ENCODE results near the gene NOC2L. TPM values are rescaled to one million over a fixed set of nuclear protein-coding genes. Genes with fewer than 3 reads are reported as not detected.

The NOC2L gene
- total RNA-seq, 1 donor from 2014 or later, result 180 TPM

GRCh38 chr1:967466-968343 lies 8.6 kb upstream of the NOC2L start:
- Mint-ChIP-seq H3K4me1 (ENCODE audit: low read depth) (no peaks in the 10 kb centered on the region), H3K4me3 (no peak overlapping the region), H3K36me3 (ENCODE audit: low read depth) (no peaks in the 10 kb centered on the region), H3K9me3 (no peaks in the 10 kb centered on the region), H3K27me3 (ENCODE audit: insufficient read depth) (peaks cover 4% of the 10 kb centered on the region), H3K27ac (no peak overlapping the region)
- intact Hi-C loops (cut with micrococcal nuclease), result loop anchor here (1.0 kb wide), 1 partner anchor 8 kb away; the partner anchor contains the start of gene NOC2L
- no peak for DNase-seq (ENCODE audit: low spot score)

GRCh38 chr1:966704-967300 lies 7.7 kb upstream of the NOC2L start:
- peak overlapping the region; percentile 44 for H3K27ac Mint-ChIP-seq

GRCh38 chr1:966135-966703 lies 7.2 kb upstream of the NOC2L start, which contains the start of gene PLEKHN1:
Gene PLEKHN1 (plus strand): TSS chr1:966482. CDS start chr1:966532, 50 bp downstream.
- intact Hi-C loops (cut with micrococcal nuclease), result no loop called here

More at GRCh38 chr1:966704-967300, 7.7 kb upstream of the NOC2L start:
- Mint-ChIP-seq H3K4me3 (peak overlapping the region; percentile 76), H3K36me3 (ENCODE audit: low read depth) (no peaks in the 10 kb centered on the region), H3K4me1 (ENCODE audit: low read depth) (no peaks in the 10 kb centered on the region), H3K9me3 (no peaks in the 10 kb centered on the region), H3K27me3 (ENCODE audit: insufficient read depth) (peaks cover 4% of the 10 kb centered on the region)
- intact Hi-C loops (cut with micrococcal nuclease), result loop anchor here (1.0 kb wide), 1 partner anchor 8 kb away; the partner anchor contains the start of gene NOC2L
- DNase-seq (ENCODE audit: low spot score), result peak; percentile 68

GRCh38 chr1:965526-966134 lies 6.6 kb upstream of the NOC2L start:
- intact Hi-C loops (cut with micrococcal nuclease), result no loop called here
- Mint-ChIP-seq H3K27ac (peak overlapping the region; percentile 29), H3K4me3 (no peak overlapping the region), H3K9me3 (no peaks in the 10 kb centered on the region), H3K27me3 (ENCODE audit: insufficient read depth) (peaks cover 4% of the 10 kb centered on the region), H3K4me1 (ENCODE audit: low read depth) (no peaks in the 10 kb centered on the region), H3K36me3 (ENCODE audit: low read depth) (no peaks in the 10 kb centered on the region)
- DNase-seq (ENCODE audit: low spot score), result no peak

More at GRCh38 chr1:966135-966703, 7.2 kb upstream of the NOC2L start, which contains the start of gene PLEKHN1:
- peak within 1 kb of the TSS; percentile 76 for H3K4me3 Mint-ChIP-seq
- H3K27me3 Mint-ChIP-seq (ENCODE audit: insufficient read depth), result peaks cover 4% of the 10 kb centered on the region
- no peaks in the 10 kb centered on the region for H3K4me1 Mint-ChIP-seq (ENCODE audit: low read depth)
- peak within 1 kb of the TSS; percentile 44 for H3K27ac Mint-ChIP-seq
- no peaks in the 10 kb centered on the region for H3K36me3 Mint-ChIP-seq (ENCODE audit: low read depth)
- no peaks in the 10 kb centered on the region for H3K9me3 Mint-ChIP-seq
- DNase-seq (ENCODE audit: low spot score), result no peak

GRCh38 chr1:964691-965525 lies 5.9 kb upstream of the NOC2L start:
- H3K9me3 Mint-ChIP-seq, result no peaks in the 10 kb centered on the region
- no peaks in the 10 kb centered on the region for H3K4me1 Mint-ChIP-seq (ENCODE audit: low read depth)
- no peak overlapping the region for H3K4me3 Mint-ChIP-seq
- intact Hi-C loops (cut with micrococcal nuclease), result no loop called here
- no peak overlapping the region for H3K27ac Mint-ChIP-seq
- H3K36me3 Mint-ChIP-seq (ENCODE audit: low read depth), result no peaks in the 10 kb centered on the region
- peaks cover 6% of the 10 kb centered on the region for H3K27me3 Mint-ChIP-seq (ENCODE audit: insufficient read depth)
- DNase-seq (ENCODE audit: low spot score), result no peak

- peaks cover 6% of the 10 kb centered on the region for H3K27me3 Mint-ChIP-seq (ENCODE audit: insufficient read depth)
- no peak overlapping the region for H3K27ac Mint-ChIP-seq
- H3K4me3 Mint-ChIP-seq, result peak overlapping the region; percentile 51
- H3K4me1 Mint-ChIP-seq (ENCODE audit: low read depth), result no peaks in the 10 kb centered on the region
- no peaks in the 10 kb centered on the region for H3K9me3 Mint-ChIP-seq
- intact Hi-C loops (cut with micrococcal nuclease), result no loop called here
- no peak for DNase-seq (ENCODE audit: low spot score)
- no peaks in the 10 kb centered on the region for H3K36me3 Mint-ChIP-seq (ENCODE audit: low read depth)
Observed at GRCh38 chr1:963746-964525, 4.9 kb upstream of the NOC2L start.

GRCh38 chr1:963301-963651 lies 4.2 kb upstream of the NOC2L start:
- Mint-ChIP-seq H3K27ac (no peak overlapping the region), H3K4me3 (peak overlapping the region; percentile 51), H3K36me3 (ENCODE audit: low read depth) (peaks cover 1% of the 10 kb centered on the region), H3K4me1 (ENCODE audit: low read depth) (no peaks in the 10 kb centered on the region), H3K9me3 (no peaks in the 10 kb centered on the region), H3K27me3 (ENCODE audit: insufficient read depth) (peaks cover 3% of the 10 kb centered on the region)
- intact Hi-C loops (cut with micrococcal nuclease), result no loop called here
- DNase-seq (ENCODE audit: low spot score), result no peak

GRCh38 chr1:962381-963300 lies 3.6 kb upstream of the NOC2L start:
- no peaks in the 10 kb centered on the region for H3K9me3 Mint-ChIP-seq
- intact Hi-C loops (cut with micrococcal nuclease), result no loop called here
- H3K4me1 Mint-ChIP-seq (ENCODE audit: low read depth), result peaks cover 3% of the 10 kb centered on the region
- H3K27me3 Mint-ChIP-seq (ENCODE audit: insufficient read depth), result peaks cover 2% of the 10 kb centered on the region
- peak overlapping the region; percentile 44 for H3K27ac Mint-ChIP-seq
- peaks cover 1% of the 10 kb centered on the region for H3K36me3 Mint-ChIP-seq (ENCODE audit: low read depth)
- peak overlapping the region; percentile 74 for H3K4me3 Mint-ChIP-seq
- no peak for DNase-seq (ENCODE audit: low spot score)

- peak overlapping the region; percentile 74 for H3K4me3 Mint-ChIP-seq
- no peaks in the 10 kb centered on the region for H3K9me3 Mint-ChIP-seq
- peaks cover 7% of the 10 kb centered on the region for H3K4me1 Mint-ChIP-seq (ENCODE audit: low read depth)
- H3K36me3 Mint-ChIP-seq (ENCODE audit: low read depth), result peaks cover 5% of the 10 kb centered on the region
- no peak overlapping the region for H3K27ac Mint-ChIP-seq
- peaks cover 2% of the 10 kb centered on the region for H3K27me3 Mint-ChIP-seq (ENCODE audit: insufficient read depth)
- DNase-seq (ENCODE audit: low spot score), result no peak
- intact Hi-C loops (cut with micrococcal nuclease), result no loop called here
Observed at GRCh38 chr1:961132-961669, 2.1 kb upstream of the NOC2L start.

- Mint-ChIP-seq H3K27ac (peak within 1 kb of the TSS; percentile 40), H3K9me3 (no peaks in the 10 kb centered on the region), H3K4me3 (peak within 1 kb of the TSS; percentile 97), H3K36me3 (ENCODE audit: low read depth) (peaks cover 5% of the 10 kb centered on the region), H3K27me3 (ENCODE audit: insufficient read depth) (peaks cover 2% of the 10 kb centered on the region), H3K4me1 (ENCODE audit: low read depth) (peaks cover 7% of the 10 kb centered on the region)
- DNase-seq (ENCODE audit: low spot score), result peak; percentile 77
- intact Hi-C loops (cut with micrococcal nuclease), result loop anchor here (1.0 kb wide), 1 partner anchor 99 kb away; no protein-coding TSS in a partner anchor
Observed at GRCh38 chr1:960363-961131, 1.5 kb upstream of the NOC2L start, which contains the start of gene KLHL17. Gene KLHL17 (plus strand): TSS chr1:960584. CDS start chr1:960694, 110 bp downstream.

Measured in activated T-helper 1 cell treated with anti-CD3 and anti-CD28 coated beads, Interleukin-12 subunit alpha, Interleukin-12 subunit beta, Interleukin-2, Interleukin-4 antibody, amounts not matched to agents 30 ng/mL and 10 ng/mL and 1 ng/mL, durations not matched to agents 14 hours and 24 hours and 36 hours (primary cell).